Gastroesophageal sphincter (tissue), 3 donors: ENCODE results near the gene OTOP1.
"Not testable (repeated sequence)": the region's sequence is repeated elsewhere in the genome, so short reads cannot be mapped to it uniquely, and the experiment has no call there.

Experiments
- POLR2A ChIP-seq, 2 donors: fragments of 450-650 bp; IDR thresholded peaks; one replicate each; pipeline ENCODE4 v1.6.1; 2017; ENCODE audit warnings: antibody characterized with exemption in 2 of 2, mild to moderate bottlenecking in 2 of 2, moderate library complexity in 1 of 2
- TF ChIP-seq, protein P1 (sequence below), 4 experiments: fragments of 200-600 bp in 2 of 4; fragments of 450-650 bp in 2 of 4; sonication (generic) in 1 of 4; IDR thresholded peaks; one replicate each; pipeline ENCODE4 v1.5.1; 2017 to 2019; ENCODE audit warnings: antibody characterized with exemption in 4 of 4, mild to moderate bottlenecking in 2 of 4, moderate library complexity in 2 of 4

DNA sequence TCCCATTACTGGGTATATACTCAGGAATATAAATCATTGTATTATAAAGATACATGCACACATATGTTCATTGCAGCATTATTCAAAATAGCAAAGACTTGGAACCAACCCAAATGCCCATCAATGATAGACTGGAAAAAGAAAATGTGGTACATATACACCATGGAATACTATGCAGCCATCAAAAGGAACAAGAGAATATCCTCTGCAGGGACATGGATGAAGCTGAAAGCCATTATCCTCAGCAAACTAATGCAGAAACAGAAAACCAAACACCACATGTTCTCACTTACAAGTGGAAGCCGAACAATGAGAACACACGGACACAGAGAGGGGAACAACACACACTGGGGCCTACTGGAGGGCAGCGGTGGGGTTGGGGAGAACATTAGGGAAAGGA lies 31.0 kb upstream of the OTOP1 start:
- not testable (repeated sequence) for TF ChIP-seq POLR2A (IDR thresholded peaks at IDR 0.05)
- TF ChIP-seq, protein P1, sequence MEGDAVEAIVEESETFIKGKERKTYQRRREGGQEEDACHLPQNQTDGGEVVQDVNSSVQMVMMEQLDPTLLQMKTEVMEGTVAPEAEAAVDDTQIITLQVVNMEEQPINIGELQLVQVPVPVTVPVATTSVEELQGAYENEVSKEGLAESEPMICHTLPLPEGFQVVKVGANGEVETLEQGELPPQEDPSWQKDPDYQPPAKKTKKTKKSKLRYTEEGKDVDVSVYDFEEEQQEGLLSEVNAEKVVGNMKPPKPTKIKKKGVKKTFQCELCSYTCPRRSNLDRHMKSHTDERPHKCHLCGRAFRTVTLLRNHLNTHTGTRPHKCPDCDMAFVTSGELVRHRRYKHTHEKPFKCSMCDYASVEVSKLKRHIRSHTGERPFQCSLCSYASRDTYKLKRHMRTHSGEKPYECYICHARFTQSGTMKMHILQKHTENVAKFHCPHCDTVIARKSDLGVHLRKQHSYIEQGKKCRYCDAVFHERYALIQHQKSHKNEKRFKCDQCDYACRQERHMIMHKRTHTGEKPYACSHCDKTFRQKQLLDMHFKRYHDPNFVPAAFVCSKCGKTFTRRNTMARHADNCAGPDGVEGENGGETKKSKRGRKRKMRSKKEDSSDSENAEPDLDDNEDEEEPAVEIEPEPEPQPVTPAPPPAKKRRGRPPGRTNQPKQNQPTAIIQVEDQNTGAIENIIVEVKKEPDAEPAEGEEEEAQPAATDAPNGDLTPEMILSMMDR (IDR thresholded peaks at IDR 0.05): not testable (repeated sequence)
